GM12874 (cell line): ENCODE data around the gene RGS17.

ENCODE experiments used
- TF ChIP-seq, protein P1 (sequence below): IDR thresholded peaks from 2 replicates; pipeline ENCODE4 v1.5.1; 2011; ENCODE audit warnings: low read depth, mild to moderate bottlenecking, control low read depth, low read length, moderate library complexity; ENCODE audit not compliant: insufficient read depth

RGS17 gene

DNA sequence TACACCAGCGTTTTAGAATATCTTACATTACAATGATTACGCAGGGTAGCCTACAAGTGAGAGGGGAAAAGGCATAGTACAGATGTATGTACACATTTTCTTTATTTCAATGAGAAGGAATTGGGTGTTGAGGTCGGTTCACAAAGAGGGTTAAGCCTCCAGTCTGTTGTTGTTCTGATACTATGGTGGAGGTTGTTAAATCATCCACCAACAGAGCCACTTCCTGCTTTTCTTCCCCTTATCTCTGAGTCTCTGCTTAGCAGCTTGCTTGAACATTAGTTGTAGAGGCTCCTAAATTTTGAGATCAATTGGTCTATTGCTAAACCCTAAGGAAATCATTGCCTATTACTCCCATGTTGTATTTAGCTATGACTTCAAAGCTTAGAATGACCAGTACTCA, 7.3 kb downstream of the RGS17 start:
- TF ChIP-seq, protein P1, sequence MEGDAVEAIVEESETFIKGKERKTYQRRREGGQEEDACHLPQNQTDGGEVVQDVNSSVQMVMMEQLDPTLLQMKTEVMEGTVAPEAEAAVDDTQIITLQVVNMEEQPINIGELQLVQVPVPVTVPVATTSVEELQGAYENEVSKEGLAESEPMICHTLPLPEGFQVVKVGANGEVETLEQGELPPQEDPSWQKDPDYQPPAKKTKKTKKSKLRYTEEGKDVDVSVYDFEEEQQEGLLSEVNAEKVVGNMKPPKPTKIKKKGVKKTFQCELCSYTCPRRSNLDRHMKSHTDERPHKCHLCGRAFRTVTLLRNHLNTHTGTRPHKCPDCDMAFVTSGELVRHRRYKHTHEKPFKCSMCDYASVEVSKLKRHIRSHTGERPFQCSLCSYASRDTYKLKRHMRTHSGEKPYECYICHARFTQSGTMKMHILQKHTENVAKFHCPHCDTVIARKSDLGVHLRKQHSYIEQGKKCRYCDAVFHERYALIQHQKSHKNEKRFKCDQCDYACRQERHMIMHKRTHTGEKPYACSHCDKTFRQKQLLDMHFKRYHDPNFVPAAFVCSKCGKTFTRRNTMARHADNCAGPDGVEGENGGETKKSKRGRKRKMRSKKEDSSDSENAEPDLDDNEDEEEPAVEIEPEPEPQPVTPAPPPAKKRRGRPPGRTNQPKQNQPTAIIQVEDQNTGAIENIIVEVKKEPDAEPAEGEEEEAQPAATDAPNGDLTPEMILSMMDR = no peak

DNA sequence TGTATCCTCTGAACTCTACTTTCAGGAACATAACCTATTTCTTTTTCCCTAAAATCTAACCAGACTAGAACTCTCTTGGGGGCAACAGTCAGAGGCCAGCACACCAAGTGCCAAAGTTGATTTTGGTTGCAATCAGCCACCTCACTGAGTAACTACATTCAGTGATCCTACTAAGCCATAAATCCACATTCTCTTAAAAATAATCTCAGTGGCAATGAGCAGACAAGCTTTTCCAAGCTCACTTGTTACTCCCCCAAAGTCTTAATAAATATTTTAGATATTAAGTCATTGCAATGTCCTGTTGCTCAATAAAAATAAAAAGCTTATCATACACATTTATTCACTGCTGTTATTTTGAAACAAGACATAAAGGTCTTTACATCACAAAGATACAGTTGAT, 9.8 kb downstream of the RGS17 start:
- TF ChIP-seq, protein P1 = no peak

DNA sequence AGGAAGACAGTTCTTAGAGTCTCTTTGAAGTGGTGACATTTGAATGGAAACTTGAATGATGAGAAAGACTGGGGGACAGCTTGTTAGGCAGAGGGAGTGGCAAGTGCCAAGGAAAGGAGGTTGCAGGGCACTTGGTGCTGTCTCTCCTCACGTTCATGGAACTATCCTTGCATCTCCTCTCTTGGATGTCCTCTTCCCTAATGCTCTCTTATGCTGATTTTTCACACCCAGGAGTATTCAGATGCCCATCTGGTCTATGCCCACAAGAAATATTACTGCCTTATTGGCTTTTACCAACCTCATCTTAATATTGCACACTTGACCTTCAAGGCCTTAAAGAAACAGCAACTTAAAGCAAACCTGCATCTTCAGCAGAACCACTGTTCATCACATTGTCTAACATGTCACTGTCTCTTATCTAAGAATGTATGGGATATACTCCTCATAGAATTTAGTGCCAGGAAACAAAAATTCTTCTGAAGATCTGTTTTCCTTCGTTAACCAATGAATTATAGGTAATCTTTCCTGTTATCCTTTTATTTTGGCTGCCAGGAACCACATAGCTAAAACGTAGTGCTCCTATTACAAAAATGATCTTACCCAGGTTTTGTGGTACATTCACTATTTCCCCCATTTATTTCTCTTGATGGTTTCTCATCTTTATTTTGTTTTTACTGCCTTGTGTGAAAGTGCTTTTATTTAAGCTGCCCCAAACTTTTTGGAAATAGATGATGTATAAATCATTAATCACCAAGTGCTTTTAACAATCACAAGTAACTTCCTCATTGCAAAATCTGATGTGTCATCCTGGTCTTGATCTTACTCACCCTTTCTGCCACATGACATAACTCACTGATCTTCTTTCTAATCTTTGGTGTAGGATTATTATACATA, 12.8 kb downstream of the RGS17 start:
- TF ChIP-seq, protein P1 = no peak

DNA sequence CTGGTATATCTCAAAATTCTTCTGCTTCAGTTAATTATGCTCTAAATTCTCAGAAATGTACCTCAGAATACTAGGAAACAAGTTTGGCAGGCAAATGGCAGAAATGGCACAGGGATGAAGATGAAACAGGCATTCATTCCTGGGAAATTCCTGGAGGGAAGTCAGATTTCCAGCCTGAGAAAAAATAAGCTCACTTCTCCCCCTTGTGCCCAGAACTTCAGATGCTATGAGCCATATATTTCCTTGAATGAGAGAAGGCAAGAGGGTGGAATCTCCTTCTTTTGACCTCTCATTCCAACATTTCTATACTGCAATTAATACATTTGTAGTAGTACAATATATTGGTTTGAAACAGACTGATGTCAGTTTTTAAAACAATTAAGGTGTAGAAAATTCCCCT, 22.8 kb downstream of the RGS17 start:
- TF ChIP-seq, protein P1 = no peak

DNA sequence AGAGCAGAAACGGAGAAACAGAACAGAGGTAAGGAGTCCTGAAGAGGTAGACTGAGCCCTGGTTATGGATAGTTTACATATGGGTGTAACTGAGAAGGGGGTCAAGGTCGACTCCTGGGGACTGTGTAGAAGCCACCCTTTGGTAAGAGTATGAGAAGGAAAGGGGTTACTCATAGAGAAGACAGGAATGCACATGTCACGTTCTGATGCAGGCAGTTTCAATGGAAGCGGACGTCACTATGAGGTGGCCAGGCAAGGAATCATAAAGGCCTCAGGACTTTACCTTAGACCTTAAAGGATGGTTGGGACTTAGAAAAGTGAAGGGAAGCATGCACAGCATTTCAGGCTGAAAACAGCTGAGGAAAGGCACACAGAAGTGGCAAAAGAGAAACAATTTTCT, 25.1 kb downstream of the RGS17 start:
- TF ChIP-seq, protein P1 = no peak

DNA sequence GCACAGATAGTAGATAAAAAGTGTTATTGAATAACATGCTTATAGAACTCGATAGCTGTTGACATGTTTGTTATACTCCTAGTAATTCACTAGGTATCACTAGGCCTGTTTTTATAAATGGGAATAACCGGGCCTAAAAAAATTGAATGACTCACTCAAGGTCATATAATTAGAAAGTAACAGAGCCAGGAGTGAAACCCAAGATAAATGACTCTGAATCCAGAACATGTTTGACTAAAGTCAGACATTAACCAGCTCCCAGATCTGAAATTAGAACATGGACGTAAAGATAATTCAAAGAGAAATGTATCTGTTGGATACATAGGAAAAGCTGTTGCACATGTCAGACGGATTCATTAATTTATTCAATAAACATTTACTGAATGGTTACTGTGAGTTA, 26.9 kb downstream of the RGS17 start:
- TF ChIP-seq, protein P1 = no peak

DNA sequence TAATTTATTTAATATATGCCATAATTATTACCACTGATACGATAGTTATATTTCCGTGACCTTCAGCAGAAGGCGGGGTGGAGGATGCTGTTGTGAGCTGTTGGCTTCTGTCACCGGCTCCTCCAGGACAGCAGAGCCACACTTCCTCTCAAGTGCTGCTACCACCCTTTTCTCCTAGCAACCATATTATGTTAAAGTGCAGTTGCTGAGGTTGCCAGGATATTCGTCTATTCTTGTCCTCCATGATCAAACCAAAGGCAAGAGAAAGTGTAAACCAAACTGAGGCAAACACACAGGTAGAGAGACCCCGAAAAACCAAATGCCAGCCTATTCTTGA, 27.8 kb downstream of the RGS17 start:
- TF ChIP-seq, protein P1 = no peak
